Muscle of leg (tissue), 11 donors: ENCODE data around the gene ZNF76. TPM values are rescaled to one million over a fixed set of nuclear protein-coding genes. Genes with fewer than 3 reads are reported as not detected.
A peak's percentile ranks its signal among the peaks of the same experiment; 100 is the strongest.

ENCODE experiments used
- DNase-seq: peaks from one replicate; pipeline ENCODE4 v3.0.0; 2013
- H3K27ac ChIP-seq: one replicate; pipeline ENCODE4 v1.5.1; 2013; ENCODE audit warnings: mild to moderate bottlenecking, low read length, control low read depth
- H3K27me3 ChIP-seq: one replicate; pipeline ENCODE4 v1.6.1; 2013; ENCODE audit warnings: low read length; ENCODE audit not compliant: control insufficient read depth, insufficient read depth
- H3K36me3 ChIP-seq: one replicate; pipeline ENCODE4 v1.6.1; 2013; ENCODE audit warnings: low read length; ENCODE audit not compliant: control insufficient read depth, insufficient read depth
- H3K4me1 ChIP-seq: one replicate; pipeline ENCODE4 v1.6.1; 2013; ENCODE audit warnings: low read length; ENCODE audit not compliant: control insufficient read depth, insufficient read depth
- H3K4me3 ChIP-seq: one replicate; pipeline ENCODE4 v1.5.1; 2013; ENCODE audit warnings: low read length, control low read depth
- H3K9me3 ChIP-seq: replicated peaks from 2 replicates; pipeline ENCODE4 v1.6.1; 2013; ENCODE audit warnings: low read depth, low read length; ENCODE audit not compliant: control insufficient read depth
- whole genome bisulfite sequencing: methylation state at CpG from one replicate; pipeline ENCODE4 v1.1.5; 2013; ENCODE audit warnings: missing lambda C conversion rate; ENCODE audit not compliant: insufficient coverage; 5-methylcytosine and 5-hydroxymethylcytosine counted together
- polyA plus RNA-seq, 8 donors: library from polyadenylated mRNA; unstranded; fragments of 120-200 nt; gene quantifications; one replicate each; pipeline versions ENCODE4 v1.2.1 to v1.2.3, GENCODE V29; 2013; ENCODE audit warnings: inconsistent platforms in 1 of 8, low replicate concordance in 1 of 8; ENCODE audit not compliant: insufficient read length in 8 of 8, insufficient read depth in 1 of 8
- total RNA-seq: library from RNA; stranded (reverse); fragments of 120-200 nt; gene quantifications from one replicate; pipeline ENCODE4 v1.2.4, GENCODE V29; 2013

Gene ZNF76
- total and polyA plus RNA-seq, 9 donors, result 13.7 to 37.1 (median 24.3) TPM

GRCh38 chr6:35264550-35265274 is 5.2 kb downstream of the ZNF76 start:
- H3K4me1 ChIP-seq, result peaks cover 4% of the 10 kb centered on the region
- no peak for DNase-seq
- H3K36me3 ChIP-seq, result no peaks in the 10 kb centered on the region
- no peak overlapping the region for H3K4me3 ChIP-seq
- H3K27ac ChIP-seq, result no peak overlapping the region
- no peaks in the 10 kb centered on the region for H3K27me3 ChIP-seq
- H3K9me3 ChIP-seq, result no peaks in the 10 kb centered on the region

GRCh38 chr6:35265523-35265922 is 6.0 kb downstream of the ZNF76 start:
- Histone ChIP-seq H3K36me3 (no peaks in the 10 kb centered on the region), H3K4me3 (no peak overlapping the region), H3K9me3 (no peaks in the 10 kb centered on the region), H3K4me1 (no peaks in the 10 kb centered on the region), H3K27me3 (no peaks in the 10 kb centered on the region), H3K27ac (no peak overlapping the region)
- no peak for DNase-seq
- WGBS, result 74% methylated on average over 2 of the region's 2 CpGs

- H3K36me3 ChIP-seq, result no peaks in the 10 kb centered on the region
- H3K9me3 ChIP-seq, result no peaks in the 10 kb centered on the region
- H3K4me1 ChIP-seq, result no peaks in the 10 kb centered on the region
- no peak overlapping the region for H3K4me3 ChIP-seq
- DNase-seq, result no peak
- H3K27me3 ChIP-seq, result no peaks in the 10 kb centered on the region
- H3K27ac ChIP-seq, result no peak overlapping the region
- 80% methylated on average over 7 of the region's 8 CpGs for WGBS
Measured at GRCh38 chr6:35267446-35267845, 7.9 kb downstream of the ZNF76 start.

- no peak for DNase-seq
- Histone ChIP-seq H3K4me3 (no peak overlapping the region), H3K9me3 (no peaks in the 10 kb centered on the region), H3K36me3 (no peaks in the 10 kb centered on the region), H3K27me3 (no peaks in the 10 kb centered on the region), H3K4me1 (no peaks in the 10 kb centered on the region), H3K27ac (no peak overlapping the region)
- WGBS, result no CpG with 5 or more reads among the region's 2 CpGs
Measured at GRCh38 chr6:35267897-35268296, 8.4 kb downstream of the ZNF76 start.

GRCh38 chr6:35272005-35272404 is 12.5 kb downstream of the ZNF76 start:
- Histone ChIP-seq H3K4me1 (peaks cover 6% of the 10 kb centered on the region), H3K9me3 (no peaks in the 10 kb centered on the region), H3K36me3 (no peaks in the 10 kb centered on the region), H3K4me3 (no peak overlapping the region), H3K27ac (no peak overlapping the region), H3K27me3 (no peaks in the 10 kb centered on the region)
- DNase-seq, result no peak
- 100% methylated on average over 1 of the region's 2 CpGs for WGBS

GRCh38 chr6:35273822-35274559 is 14.5 kb downstream of the ZNF76 start:
- Histone ChIP-seq H3K27me3 (no peaks in the 10 kb centered on the region), H3K4me1 (peaks cover 6% of the 10 kb centered on the region), H3K9me3 (no peaks in the 10 kb centered on the region), H3K4me3 (no peak overlapping the region), H3K27ac (no peak overlapping the region), H3K36me3 (no peaks in the 10 kb centered on the region)
- no peak for DNase-seq
- WGBS, result 92% methylated on average over 2 of the region's 4 CpGs

- Histone ChIP-seq H3K9me3 (no peaks in the 10 kb centered on the region), H3K4me1 (peaks cover 6% of the 10 kb centered on the region), H3K36me3 (no peaks in the 10 kb centered on the region), H3K27ac (no peak overlapping the region), H3K4me3 (no peak overlapping the region), H3K27me3 (no peaks in the 10 kb centered on the region)
- DNase-seq, result peak; percentile 61
- WGBS, result 80% methylated on average over 1 of the region's 4 CpGs
Measured at GRCh38 chr6:35275744-35276260, 16.3 kb downstream of the ZNF76 start.

- no peak overlapping the region for H3K27ac ChIP-seq
- H3K4me3 ChIP-seq, result no peak overlapping the region
- no peaks in the 10 kb centered on the region for H3K27me3 ChIP-seq
- no peaks in the 10 kb centered on the region for H3K9me3 ChIP-seq
- no peak for DNase-seq
- H3K36me3 ChIP-seq, result peaks cover 26% of the 10 kb centered on the region
- WGBS, result 90% methylated on average over 3 of the region's 3 CpGs
- H3K4me1 ChIP-seq, result peaks cover 9% of the 10 kb centered on the region
Measured at GRCh38 chr6:35278708-35279107, 19.2 kb downstream of the ZNF76 start.

- 68% methylated on average over 3 of the region's 4 CpGs for WGBS
- Histone ChIP-seq H3K4me3 (no peak overlapping the region), H3K27ac (no peak overlapping the region), H3K9me3 (no peaks in the 10 kb centered on the region), H3K4me1 (peaks cover 4% of the 10 kb centered on the region), H3K27me3 (no peaks in the 10 kb centered on the region), H3K36me3 (peaks cover 39% of the 10 kb centered on the region)
- no peak for DNase-seq
Measured at GRCh38 chr6:35280903-35281302, 21.4 kb downstream of the ZNF76 start.

- no peak overlapping the region for H3K4me3 ChIP-seq
- WGBS, result 79% methylated on average over 2 of the region's 2 CpGs
- DNase-seq, result no peak
- H3K9me3 ChIP-seq, result no peaks in the 10 kb centered on the region
- no peak overlapping the region for H3K27ac ChIP-seq
- no peaks in the 10 kb centered on the region for H3K27me3 ChIP-seq
- peaks cover 54% of the 10 kb centered on the region for H3K36me3 ChIP-seq
- peaks cover 4% of the 10 kb centered on the region for H3K4me1 ChIP-seq
Measured at GRCh38 chr6:35282472-35282871, 22.9 kb downstream of the ZNF76 start.
